SH-SY5Y (cell line): ENCODE results near the gene IGF1R.

Experiments used
- GATA2 ChIP-seq: IDR thresholded peaks from 2 replicates; pipeline ENCODE4 v1.6.1; 2011; ENCODE audit warnings: mild to moderate bottlenecking, low read depth, low read length
- GATA3 ChIP-seq: IDR thresholded peaks from 2 replicates; pipeline ENCODE4 v1.6.1; 2011; ENCODE audit warnings: low read depth, mild to moderate bottlenecking, low read length, moderate library complexity

IGF1R gene

DNA sequence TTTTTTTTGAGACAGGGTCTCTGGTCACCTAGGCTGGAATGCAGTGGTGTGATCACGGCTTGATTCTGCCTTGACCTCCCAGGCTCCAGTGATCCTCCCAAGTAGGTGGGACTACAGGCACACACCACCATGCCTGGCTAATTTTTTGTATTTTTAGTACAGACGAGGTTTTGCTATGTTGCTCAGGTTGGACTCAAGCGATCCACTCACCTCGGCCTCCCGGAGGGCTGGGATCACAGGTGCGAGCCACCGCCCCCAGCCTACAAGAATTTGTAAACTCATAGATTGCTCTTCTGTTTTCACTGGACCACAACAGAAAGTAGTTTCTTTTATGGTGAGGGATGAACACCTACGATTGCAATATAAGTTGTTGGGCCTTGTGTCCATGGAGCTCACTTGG, 7.4 kb downstream of the IGF1R start:
- TF ChIP-seq GATA3 (no peak), GATA2 (no peak)

DNA sequence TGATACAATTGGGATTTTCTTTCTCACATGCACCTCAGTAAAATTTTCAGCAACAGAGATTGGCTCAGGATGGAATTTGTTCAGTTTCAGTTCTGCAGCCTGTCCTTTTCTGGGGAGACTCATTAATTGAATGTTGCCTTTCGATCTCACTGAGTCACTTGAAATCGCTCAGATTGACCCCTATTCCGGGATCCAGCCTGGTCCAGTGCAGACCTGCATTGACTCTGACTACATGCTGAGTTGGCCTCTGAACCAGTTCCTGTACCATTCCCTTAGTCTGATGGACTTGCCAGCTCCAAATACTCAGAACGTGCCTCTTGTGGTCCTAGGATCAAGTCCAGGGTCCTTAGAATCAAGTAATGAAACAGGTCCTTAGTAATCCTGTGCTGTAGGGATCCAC, 9.4 kb downstream of the IGF1R start:
- TF ChIP-seq GATA3 (no peak), GATA2 (no peak)

DNA sequence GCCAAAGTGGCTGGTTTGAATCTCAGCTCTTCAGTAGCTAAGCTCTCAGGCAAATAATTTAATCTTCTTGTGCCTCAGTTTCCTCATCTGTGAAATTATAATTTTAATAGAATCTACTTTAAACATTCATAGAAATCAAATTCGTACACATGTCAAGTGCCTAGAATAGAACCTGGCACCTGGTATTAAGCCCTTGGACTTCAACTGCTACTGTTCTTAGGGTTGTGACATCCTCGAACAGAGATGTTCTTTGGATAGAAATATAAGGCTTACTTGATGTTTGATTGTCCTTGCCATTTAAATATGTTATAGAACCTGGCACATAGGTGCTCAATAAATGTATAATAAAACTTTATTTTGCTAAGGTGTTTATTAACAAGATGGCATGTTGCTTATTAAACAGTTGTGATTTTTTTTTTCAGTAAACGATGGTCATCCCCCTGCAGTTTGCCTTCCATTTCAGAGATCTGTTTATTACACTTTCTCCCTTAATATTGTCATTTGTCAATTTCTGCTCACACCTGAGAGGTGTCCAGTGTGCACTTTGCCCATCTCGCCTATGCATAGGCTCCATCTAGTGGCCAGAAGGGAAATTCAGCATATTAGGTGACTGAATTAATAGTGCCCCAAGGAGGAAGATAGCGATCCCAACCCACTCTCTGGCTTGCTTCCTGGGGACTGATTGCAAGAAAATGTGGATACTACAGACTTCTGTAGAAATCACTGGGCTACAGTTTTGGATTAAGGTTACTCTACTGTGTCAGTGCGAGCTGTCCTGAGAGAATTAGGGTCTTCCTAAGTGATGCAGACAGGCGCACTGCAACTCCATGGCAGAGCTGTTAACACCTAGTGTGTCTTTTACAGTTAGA, 10.7 kb downstream of the IGF1R start:
- TF ChIP-seq GATA3 = no peak
- peak; percentile 68 for TF ChIP-seq GATA2

DNA sequence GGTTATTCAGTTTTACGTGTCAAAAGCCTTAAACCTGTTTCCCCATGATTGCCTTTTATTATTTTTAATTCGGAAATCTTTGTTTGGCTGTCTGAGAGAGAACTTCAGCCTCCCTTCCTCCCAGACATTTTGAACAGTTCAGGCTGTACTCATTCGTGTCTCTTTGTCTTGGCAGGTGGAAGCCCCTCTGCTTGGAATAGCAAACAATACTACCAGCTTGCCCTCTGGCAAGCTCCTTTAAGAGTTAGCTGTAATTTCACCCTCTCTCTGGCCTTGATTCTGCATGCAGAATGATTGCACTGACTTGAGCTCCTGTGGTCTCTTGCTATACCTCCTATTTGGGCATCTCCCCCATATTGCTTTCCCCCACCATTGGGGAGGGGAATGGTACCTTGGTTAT, 11.7 kb downstream of the IGF1R start:
- TF ChIP-seq GATA2 (no peak), GATA3 (no peak)

DNA sequence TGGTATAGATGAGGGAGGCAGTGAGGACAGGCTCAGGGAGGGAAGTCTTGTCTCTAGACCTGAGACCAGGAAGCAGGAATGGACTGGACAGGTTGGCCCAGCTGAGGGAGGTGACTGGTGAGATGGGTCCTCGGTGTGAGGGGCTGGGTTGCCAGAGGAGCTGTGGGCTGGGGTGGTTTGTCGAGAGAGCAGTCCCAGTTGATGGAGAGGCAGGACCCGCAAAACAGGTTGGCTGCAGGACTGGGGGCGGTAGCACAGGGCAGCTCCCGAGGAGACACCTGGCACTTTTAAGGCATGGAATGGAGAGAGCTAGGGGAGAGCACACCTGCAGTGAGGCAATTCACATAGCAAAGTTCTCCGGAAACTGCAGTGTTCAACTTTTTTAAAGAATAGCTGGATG, 14.7 kb downstream of the IGF1R start:
- TF ChIP-seq GATA2 = no peak
- TF ChIP-seq GATA3 = no peak

DNA sequence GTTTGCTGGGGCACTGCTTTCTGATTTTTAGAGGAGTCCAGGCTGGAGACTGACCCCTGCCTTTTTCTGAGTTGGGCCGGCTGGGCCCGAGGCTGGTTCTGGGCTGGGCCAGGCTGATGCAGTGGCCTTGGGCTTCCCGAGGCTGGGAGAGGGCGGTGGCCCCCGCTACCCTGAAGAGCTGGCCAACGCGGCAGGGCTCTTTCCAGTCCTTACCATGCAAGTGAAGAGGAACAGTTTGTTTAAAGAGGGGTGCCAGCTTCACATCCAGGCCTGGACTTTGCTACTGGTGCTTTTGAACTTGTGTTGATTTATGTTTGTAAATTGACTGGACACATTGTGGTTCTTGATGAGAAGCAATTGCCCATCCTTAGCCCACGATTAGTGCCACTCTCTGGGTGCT, 15.3 kb downstream of the IGF1R start:
- TF ChIP-seq GATA3 (no peak), GATA2 (no peak)

DNA sequence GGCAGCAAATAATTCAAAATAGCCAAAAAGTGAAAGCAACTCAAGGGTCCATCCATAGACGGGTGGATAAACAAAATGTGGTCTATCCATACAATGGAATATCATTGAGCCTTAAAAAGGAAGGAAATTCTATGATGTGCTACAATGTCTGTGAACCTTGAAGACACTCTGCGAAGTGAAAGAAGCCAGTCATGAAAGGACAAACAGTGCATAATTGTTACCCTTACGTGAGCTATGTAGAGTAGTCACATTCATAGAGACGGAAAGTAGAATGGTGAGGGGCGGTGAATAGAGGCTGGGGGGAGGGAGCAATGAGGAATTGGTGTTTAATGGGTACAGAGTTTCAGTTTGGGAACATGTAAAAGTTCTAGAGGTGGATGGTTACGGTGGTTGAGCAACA, 18.1 kb downstream of the IGF1R start:
- TF ChIP-seq GATA2 = no peak
- TF ChIP-seq GATA3 = no peak

DNA sequence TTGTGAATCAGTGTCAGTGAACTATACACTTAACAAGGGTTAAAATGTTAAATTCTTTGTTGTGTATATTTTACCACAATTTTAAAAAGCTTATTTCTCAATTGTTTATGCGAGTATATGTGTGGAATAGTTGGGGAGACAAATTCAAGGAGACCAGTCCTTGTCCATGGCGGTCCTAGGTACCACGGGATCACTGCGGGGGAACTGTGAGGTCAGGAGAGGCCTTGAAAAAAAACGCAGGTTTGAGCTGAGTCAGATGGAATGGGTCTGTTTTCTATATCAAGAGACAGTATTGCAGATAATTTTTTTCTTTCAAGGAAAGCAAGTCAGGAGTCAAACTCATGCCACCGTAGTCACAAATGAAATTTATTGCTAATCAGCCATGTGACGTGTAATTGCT, 18.5 kb downstream of the IGF1R start:
- TF ChIP-seq GATA2 = no peak
- no peak for TF ChIP-seq GATA3

DNA sequence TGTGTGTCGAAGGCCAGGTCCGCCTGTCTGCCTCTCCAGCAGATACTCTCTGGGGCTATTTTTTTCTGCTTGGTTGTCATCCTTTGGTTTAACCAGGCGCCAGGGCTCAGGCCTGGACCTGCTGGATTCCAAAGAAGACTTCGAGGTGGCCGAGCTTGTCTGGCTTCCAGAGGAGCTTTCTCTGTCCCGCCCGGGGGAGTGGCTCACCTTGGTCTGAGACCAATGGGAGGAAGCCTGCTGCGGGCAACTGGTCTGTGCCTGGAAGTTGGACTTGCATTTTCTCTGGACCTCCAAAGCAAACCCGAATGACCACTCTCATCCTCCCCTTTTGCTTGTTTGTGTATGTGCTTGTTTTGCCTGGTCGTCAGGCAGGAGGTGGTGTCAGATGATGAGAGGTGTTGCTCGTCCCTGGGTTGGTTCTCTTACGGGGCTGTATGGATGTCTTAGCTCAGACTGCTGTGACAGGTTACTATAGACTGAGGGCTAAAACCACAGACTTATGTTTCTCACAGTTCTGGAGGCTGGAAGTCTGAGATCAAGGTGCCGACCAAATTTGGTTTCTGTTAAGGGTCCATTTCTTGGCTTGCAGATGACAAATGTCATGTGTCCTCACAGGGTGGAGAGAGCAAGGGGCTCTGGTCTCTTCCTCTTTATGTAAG, 19.3 kb downstream of the IGF1R start:
- no peak for TF ChIP-seq GATA2
- TF ChIP-seq GATA3 = no peak

DNA sequence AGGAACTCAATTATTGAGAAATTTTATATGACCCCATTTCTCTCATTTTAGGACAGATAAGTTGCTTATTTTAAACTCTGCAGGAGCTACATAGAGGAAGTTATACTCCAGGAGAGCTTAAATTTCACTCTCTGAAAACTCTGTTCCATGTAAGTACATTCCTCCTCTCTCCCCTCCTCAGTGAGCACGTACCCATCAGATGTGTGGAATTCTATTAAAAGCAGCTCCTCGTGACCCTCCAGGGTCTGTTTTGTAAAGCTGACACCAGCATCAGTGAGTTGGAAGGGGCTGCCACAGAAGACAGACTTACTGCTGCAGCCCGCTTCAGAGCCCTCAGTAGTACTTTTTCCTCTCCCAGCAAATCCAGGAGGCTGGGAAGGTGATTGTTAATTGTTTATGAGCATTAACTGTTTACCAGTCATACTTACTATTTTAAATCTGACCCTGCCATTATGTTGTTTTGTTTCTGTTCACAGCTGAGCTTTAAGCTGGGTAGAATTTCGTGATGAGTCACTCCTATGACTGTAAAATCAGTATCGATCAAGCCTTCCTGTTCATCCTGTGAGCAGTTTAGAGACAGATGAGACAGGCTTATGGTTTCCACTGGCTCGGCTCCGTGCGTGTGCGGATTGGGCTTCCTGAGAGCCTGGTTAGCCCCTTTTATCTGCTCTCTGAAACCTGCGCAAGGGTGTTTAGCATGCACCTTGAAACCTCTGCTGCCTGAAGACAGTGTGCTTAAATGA, 20.4 kb downstream of the IGF1R start:
- TF ChIP-seq GATA2 (no peak), GATA3 (no peak)

DNA sequence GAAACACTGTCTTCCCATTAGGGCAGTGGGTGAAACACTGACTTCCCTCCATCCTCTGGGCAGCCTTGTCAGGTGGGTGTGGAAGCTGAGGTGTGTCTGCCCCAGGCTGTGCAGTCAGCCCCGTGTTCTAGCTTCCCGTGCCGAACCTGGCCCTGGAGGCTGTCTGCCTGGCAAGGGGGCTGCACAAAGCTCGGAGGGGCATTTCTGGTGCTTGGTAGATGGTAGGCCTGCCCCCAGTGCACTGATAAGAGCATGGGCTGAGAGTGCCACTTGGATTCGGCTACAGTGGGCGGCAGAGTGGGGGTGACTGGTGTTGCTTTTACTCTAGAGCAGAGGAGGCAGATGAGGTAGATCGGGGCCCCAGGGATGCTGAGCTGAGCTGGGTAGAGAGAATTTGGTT, 21.3 kb downstream of the IGF1R start:
- TF ChIP-seq GATA2 = no peak
- TF ChIP-seq GATA3 = no peak

DNA sequence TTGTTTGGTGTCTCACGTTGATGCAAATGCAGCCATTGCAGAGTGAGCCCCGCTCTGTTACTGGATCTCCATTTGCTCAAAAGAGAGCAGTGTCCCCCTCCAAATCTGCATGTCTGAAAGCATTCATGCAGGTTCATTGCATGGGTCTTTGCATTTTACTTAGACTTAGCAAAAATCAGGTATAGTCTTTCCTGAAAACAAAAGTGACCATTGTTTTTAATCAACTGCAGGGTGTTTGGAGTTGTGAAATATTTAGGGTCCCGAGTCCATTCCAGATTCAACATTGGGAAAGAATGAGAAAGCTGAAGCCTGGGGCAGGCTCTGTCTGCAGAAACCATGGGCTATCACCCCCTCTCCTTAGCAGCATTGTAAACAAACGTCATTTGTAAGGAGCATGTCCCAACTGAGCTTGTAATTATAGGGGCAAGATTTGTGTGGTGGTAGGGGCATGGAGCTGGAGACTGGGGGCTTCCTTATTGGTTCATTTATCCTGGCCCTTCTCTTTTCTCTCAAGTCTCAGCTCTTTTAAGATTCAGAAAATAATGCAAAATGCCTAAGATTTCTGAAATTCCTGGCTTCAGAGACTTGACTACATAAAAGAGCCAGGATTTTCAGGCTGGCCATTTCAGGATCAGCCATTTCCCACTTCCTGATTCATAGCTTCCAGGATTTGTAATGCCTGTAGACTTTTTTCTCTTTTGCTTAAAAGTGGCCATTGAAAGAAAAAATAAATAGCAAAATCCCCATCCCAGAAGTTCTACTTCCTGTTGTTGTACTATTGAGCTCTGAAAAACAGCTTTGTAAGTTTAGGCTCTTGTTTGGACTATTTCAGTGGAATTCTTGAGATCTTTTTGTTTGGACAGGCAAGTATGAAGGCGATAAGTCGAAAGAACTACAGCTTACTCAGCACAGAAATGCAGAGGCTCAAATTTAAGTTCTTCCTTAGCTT, 23.0 kb downstream of the IGF1R start:
- no peak for TF ChIP-seq GATA3
- no peak for TF ChIP-seq GATA2

DNA sequence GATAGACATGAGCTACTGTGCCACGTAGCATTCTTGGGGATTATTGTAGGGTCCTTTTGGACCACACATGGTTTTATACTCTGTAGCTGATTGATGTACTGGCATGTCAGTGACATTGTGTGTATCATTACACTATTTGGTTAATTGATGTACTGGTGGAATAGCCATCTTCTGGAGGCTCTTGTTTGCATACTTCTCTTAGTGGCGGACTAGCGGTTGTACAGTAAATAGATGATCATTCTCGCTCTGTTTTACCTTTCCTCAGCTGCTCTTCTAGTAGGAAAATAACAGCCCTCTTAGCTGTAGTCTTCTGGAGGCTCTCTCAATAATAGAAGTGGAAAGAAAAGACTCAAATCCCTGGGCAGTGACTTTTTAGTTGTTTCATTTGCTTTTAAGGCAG, 24.8 kb downstream of the IGF1R start:
- no peak for TF ChIP-seq GATA3
- TF ChIP-seq GATA2 = no peak

DNA sequence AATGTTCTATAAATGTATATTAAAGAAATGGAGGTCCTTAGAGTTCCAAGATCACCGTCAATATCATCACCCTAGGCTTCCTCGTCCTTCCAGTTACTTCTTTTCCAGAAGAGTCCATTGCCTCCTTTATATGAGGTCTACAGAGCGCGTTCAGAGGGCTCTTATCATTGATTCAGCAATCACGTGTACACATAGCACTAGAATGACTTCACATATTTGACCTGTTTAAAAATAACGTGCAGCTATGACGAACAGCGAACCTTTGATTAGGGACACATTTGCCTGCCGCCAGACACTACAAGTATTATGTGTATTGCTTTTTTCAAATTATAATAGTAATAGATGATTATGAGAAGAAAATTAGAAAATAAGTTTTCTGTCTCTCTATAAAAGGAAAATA, 26.0 kb downstream of the IGF1R start:
- TF ChIP-seq GATA3 (no peak), GATA2 (no peak)

DNA sequence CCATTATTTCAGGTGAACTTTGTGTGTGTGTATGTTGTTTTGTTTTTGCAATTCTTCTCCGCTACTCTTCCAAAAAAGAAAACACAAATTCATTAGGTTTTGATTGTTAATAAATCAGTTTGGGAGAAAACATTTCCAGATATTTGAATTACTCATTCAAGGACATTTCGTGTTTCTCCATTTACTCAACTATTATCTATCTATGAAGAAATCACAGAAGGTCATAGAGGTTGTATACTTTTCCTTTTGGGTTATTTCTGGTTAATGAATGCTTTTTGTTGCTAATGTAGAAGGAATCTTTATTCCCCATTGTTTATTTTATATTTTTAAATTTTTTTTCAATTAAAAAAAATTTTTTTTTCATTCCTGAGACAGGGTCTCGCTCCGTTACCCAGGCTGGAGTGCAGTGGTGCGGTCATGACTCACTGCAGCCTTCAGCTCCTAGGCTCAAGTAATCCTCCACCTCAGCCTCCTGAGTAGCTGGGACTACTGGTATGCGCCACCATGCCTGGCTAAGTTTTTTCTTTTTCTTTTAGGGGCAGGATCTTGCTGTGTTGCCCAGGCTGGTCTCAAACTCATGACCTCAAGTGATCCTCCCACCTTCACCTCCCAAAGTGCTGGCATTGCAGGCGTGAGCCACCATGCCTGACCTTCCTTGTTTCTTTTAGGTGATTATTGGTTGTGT, 28.4 kb downstream of the IGF1R start:
- no peak for TF ChIP-seq GATA3
- TF ChIP-seq GATA2 = no peak
